ENCODE data around the gene CIROP. TPM values are rescaled to one million over a fixed set of nuclear protein-coding genes. Genes with fewer than 3 reads are reported as not detected.

CIROP gene
- total RNA-seq, 1 experiment from 2014 or later, result 0.11 TPM

GRCh38 chr14:23143911-23144310 lies 39.1 kb upstream of the CIROP start:
- H3K27ac Mint-ChIP-seq, result no peak overlapping the region
- no peak for TF ChIP-seq PRDM15 (CRISPR knock-in tag; IDR thresholded peaks at IDR 0.05)
- no peak for TF ChIP-seq MLX (CRISPR knock-in tag; IDR thresholded peaks at IDR 0.05)
- TF ChIP-seq E2F4 (CRISPR knock-in tag; IDR thresholded peaks at IDR 0.05; ENCODE audit: borderline replicate concordance, low read depth), result no peak
- TF ChIP-seq CTCF (IDR thresholded peaks at IDR 0.05), result no peak
- no peak for TF ChIP-seq USF2 (CRISPR knock-in tag; IDR thresholded peaks at IDR 0.05)
- no peak for TF ChIP-seq PRRX2 (CRISPR knock-in tag; IDR thresholded peaks at IDR 0.05)
- TF ChIP-seq CREM (CRISPR knock-in tag; IDR thresholded peaks at IDR 0.05), result no peak
- TF ChIP-seq ZNF281 (CRISPR knock-in tag; IDR thresholded peaks at IDR 0.05), result no peak
- TF ChIP-seq MXD4 (CRISPR knock-in tag; IDR thresholded peaks at IDR 0.05; ENCODE audit: borderline replicate concordance), result no peak
- no peak for TF ChIP-seq GRHL2 (CRISPR knock-in tag; IDR thresholded peaks at IDR 0.05; ENCODE audit: insufficient replicate concordance, severe bottlenecking)
- no peak for TF ChIP-seq E2F1 (CRISPR knock-in tag; IDR thresholded peaks at IDR 0.05)
- no peak for TF ChIP-seq SMAD3 (CRISPR knock-in tag; IDR thresholded peaks at IDR 0.05; ENCODE audit: borderline replicate concordance)
- TF ChIP-seq SMAD4 (CRISPR knock-in tag; IDR thresholded peaks at IDR 0.05), result no peak
- TF ChIP-seq FOXP4 (CRISPR knock-in tag; IDR thresholded peaks at IDR 0.05), result no peak
- no peak for TF ChIP-seq NR1H2 (CRISPR knock-in tag; IDR thresholded peaks at IDR 0.05)
- ChIA-PET POLR2A (no interaction called here), CTCF (interaction anchor here (0.7 to 1.4 kb wide), 2 partner anchors 23 to 75 kb away, joined by 4 to 7 read pairs; no protein-coding TSS in a partner anchor)
- no peak overlapping the region for H3K4me3 Mint-ChIP-seq
- peaks cover 6% of the 10 kb centered on the region for H3K9me3 Mint-ChIP-seq
- ATAC-seq (no peak), DNase-seq (ENCODE audit: low spot score) (no peak)
- peaks cover 72% of the 10 kb centered on the region for H3K36me3 Mint-ChIP-seq
- H3K27me3 Mint-ChIP-seq (ENCODE audit: low read depth), result no peaks in the 10 kb centered on the region
- H3K4me1 Mint-ChIP-seq, result peaks cover 10% of the 10 kb centered on the region

All from WTC11 (cell line).